Upper lobe of left lung (tissue), 6 donors: Measurements from ENCODE around the gene CCDC18. TPM values are rescaled to one million over a fixed set of nuclear protein-coding genes. Genes with fewer than 3 reads are reported as not detected.
"Not testable (repeated sequence)": the region's sequence is repeated elsewhere in the genome, so short reads cannot be mapped to it uniquely, and the experiment has no call there.

Experiments used
- ATAC-seq, 2 donors: fragments of 200-7000 bp; cut with Tn5 transposase; one replicate each; pipeline ENCODE4 v1.9.1; 2022; ENCODE audit warnings: mild to moderate bottlenecking in 2 of 2, moderate library complexity in 2 of 2; ENCODE audit not compliant: low FRiP score in 2 of 2
- DNase-seq, 2 donors: peaks; one replicate each; pipeline ENCODE4 v3.0.0-alpha.2; 2019 to 2020
- H3K27ac ChIP-seq, 4 donors: fragments of 200-600 bp; sonication (generic); one replicate each; pipeline ENCODE4 v1.5.1; 2016 to 2019
- H3K27me3 ChIP-seq, 4 donors: fragments of 200-600 bp; sonication (generic); one replicate each; pipeline ENCODE4 v1.5.1; 2017 to 2019
- H3K36me3 ChIP-seq, 4 donors: fragments of 200-600 bp; sonication (generic); one replicate each; pipeline ENCODE4 v1.5.1; 2016 to 2019
- H3K4me1 ChIP-seq, 4 donors: fragments of 200-600 bp; sonication (generic); one replicate each; pipeline ENCODE4 v1.5.1; 2018 to 2019
- H3K4me3 ChIP-seq, 4 donors: fragments of 200-600 bp; sonication (generic); one replicate each; pipeline ENCODE4 v1.5.1; 2017 to 2019; ENCODE audit warnings: mild to moderate bottlenecking in 2 of 4, moderate library complexity in 1 of 4
- H3K9me3 ChIP-seq, 4 donors: fragments of 200-600 bp; sonication (generic); one replicate each; pipeline ENCODE4 v1.5.1; 2018 to 2019
- EP300 ChIP-seq, 4 donors: sonication (generic); formaldehyde crosslinking; IDR thresholded peaks; one replicate each; pipeline ENCODE4 v1.5.1; 2017; ENCODE audit warnings: antibody characterized with exemption in 4 of 4, control low read depth in 2 of 4
- POLR2A ChIP-seq, 4 donors: fragments of 450-650 bp; IDR thresholded peaks; one replicate each; pipeline ENCODE4 v1.5.1; 2016 to 2017; ENCODE audit warnings: antibody characterized with exemption in 4 of 4, mild to moderate bottlenecking in 2 of 4
- POLR2AphosphoS5 ChIP-seq, 2 donors: sonication (generic); formaldehyde crosslinking; IDR thresholded peaks; one replicate each; pipeline ENCODE4 v1.5.1; 2017; ENCODE audit warnings: antibody characterized with exemption in 2 of 2
- WGBS, 2 donors: methylation state at CpG; one replicate each; pipeline ENCODE4 v1.1.5; 2017 to 2018; 5-methylcytosine and 5-hydroxymethylcytosine counted together
- total RNA-seq, 6 donors: library from RNA; depleted of rRNA in 4 of 6; stranded (reverse); fragments of >200 nt in 4 of 6; gene quantifications; one replicate each; pipeline versions ENCODE4 v1.1.0 to v1.2.1, GENCODE V29; 2016 to 2021
- TF ChIP-seq, protein P1 (sequence below), 6 experiments: fragments of 450-650 bp in 4 of 6; fragments of 200-600 bp in 2 of 6; sonication (generic) in 2 of 6; IDR thresholded peaks; one replicate each; pipeline ENCODE4 v1.5.1; 2016 to 2019; ENCODE audit warnings: antibody characterized with exemption in 6 of 6
- donor health status: DM: no; HTN: no; CAD: no; lungs with moderate emphysema.
- donor health status: DM: no; HTN: yes; CAD: no; lungs with severe emphysema.

CCDC18 gene
- total RNA-seq, 6 donors from 2014 or later: 4.1 to 14.1 (median 6.4) TPM

DNA sequence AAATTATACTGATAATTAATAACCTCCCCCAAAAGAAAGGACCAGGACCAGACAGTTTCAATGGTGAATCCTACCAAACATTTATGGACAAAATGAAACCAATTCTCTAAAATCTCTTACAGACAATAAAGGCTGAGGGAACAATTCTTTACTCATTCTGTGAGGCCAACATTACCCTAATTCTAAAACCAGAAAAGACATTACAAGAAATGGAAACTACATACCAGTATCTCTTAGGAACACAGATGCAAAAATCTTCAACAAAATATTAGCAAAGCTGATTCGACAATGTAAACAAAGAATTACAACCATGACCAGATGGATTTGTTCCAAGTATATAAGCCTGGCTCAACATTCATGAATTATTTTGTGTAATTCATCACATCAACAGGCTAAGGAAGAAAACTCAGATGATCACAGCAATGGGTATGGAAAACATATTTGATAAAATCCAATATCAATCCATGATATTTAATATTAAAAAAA lies 8.9 kb upstream of the CCDC18 start:
- H3K36me3 ChIP-seq: peaks cover 0 to 13% (median 2%) of the 10 kb centered on the region in 4 donors
- peaks cover 8 to 26% (median 18%) of the 10 kb centered on the region in 4 donors for H3K4me1 ChIP-seq
- H3K27ac ChIP-seq: no peak overlapping the region
- ATAC-seq: no peak
- 36 to 41% methylated on average over 1 of the region's 1 CpG for WGBS, 2 donors
- peak overlapping the region in 1 of 4 donors; percentile 4 for H3K4me3 ChIP-seq
- no peak for TF ChIP-seq POLR2A (IDR thresholded peaks at IDR 0.05)
- no peak for TF ChIP-seq POLR2AphosphoS5 (IDR thresholded peaks at IDR 0.05)
- no peak for TF ChIP-seq EP300 (IDR thresholded peaks at IDR 0.05)
- TF ChIP-seq, protein P1, sequence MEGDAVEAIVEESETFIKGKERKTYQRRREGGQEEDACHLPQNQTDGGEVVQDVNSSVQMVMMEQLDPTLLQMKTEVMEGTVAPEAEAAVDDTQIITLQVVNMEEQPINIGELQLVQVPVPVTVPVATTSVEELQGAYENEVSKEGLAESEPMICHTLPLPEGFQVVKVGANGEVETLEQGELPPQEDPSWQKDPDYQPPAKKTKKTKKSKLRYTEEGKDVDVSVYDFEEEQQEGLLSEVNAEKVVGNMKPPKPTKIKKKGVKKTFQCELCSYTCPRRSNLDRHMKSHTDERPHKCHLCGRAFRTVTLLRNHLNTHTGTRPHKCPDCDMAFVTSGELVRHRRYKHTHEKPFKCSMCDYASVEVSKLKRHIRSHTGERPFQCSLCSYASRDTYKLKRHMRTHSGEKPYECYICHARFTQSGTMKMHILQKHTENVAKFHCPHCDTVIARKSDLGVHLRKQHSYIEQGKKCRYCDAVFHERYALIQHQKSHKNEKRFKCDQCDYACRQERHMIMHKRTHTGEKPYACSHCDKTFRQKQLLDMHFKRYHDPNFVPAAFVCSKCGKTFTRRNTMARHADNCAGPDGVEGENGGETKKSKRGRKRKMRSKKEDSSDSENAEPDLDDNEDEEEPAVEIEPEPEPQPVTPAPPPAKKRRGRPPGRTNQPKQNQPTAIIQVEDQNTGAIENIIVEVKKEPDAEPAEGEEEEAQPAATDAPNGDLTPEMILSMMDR (IDR thresholded peaks at IDR 0.05): no peak
- no peaks in the 10 kb centered on the region for H3K27me3 ChIP-seq
- H3K9me3 ChIP-seq: peaks cover 0 to 5% (median 2%) of the 10 kb centered on the region in 4 donors
- DNase-seq: no peak

DNA sequence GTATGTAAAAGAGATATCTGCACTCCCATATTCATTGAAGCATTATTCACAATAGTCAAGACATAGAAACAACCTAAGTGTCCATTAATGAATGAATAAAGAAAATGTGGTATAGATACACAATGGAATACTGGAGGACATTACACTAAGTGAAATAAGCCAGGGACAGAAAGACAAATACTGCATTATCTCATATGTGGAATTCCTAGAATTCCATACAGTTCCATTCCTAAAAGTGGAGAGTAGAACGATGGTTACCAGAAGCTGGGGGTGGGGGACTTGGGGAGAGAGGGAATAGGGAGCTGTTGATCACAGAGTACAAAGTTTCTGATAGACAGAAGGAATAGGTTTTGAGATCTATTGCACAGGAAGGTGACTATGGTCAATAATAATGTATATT lies 7.7 kb upstream of the CCDC18 start:
- peaks cover 0 to 13% (median 2%) of the 10 kb centered on the region in 4 donors for H3K36me3 ChIP-seq
- H3K27ac ChIP-seq: no peak overlapping the region
- ATAC-seq (no peak), DNase-seq (no peak)
- TF ChIP-seq POLR2AphosphoS5 (IDR thresholded peaks at IDR 0.05) (no peak), POLR2A (IDR thresholded peaks at IDR 0.05) (no peak), EP300 (IDR thresholded peaks at IDR 0.05) (no peak)
- TF ChIP-seq, protein P1 (IDR thresholded peaks at IDR 0.05): no peak
- H3K4me1 ChIP-seq: peaks cover 8 to 36% (median 21%) of the 10 kb centered on the region in 4 donors
- peaks cover 0 to 5% (median 2%) of the 10 kb centered on the region in 4 donors for H3K9me3 ChIP-seq
- H3K4me3 ChIP-seq: no peak overlapping the region
- H3K27me3 ChIP-seq: no peaks in the 10 kb centered on the region
- WGBS, 2 donors: 26 to 37% methylated on average over 1 of the region's 1 CpG

DNA sequence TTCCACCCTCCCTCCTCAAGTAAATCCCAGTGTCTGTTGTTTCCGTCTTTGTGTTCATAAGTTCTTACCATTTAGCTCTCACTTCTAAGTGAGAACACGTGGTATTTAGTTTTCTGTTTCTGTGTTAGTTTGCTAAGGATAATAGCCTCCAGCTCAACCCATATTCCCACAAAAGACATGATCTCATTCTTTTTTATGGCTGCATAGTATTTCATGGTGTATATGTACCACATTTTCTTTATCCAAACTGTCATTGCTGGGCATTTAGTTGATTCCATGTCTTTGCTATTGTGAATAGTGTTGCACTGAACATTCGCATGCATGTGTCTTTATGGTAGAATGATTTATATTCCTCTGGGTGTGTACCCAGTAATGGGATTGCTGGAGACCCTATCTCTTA lies 5.9 kb upstream of the CCDC18 start:
- peaks cover 18 to 47% (median 28%) of the 10 kb centered on the region in 4 donors for H3K4me1 ChIP-seq
- peaks cover 0 to 13% (median 2%) of the 10 kb centered on the region in 4 donors for H3K36me3 ChIP-seq
- H3K4me3 ChIP-seq, H3K9me3 ChIP-seq, ATAC-seq, DNase-seq, H3K27me3 ChIP-seq, H3K27ac ChIP-seq: not testable (repeated sequence)
- 97 to 98% methylated on average over 3 of the region's 3 CpGs for WGBS, 2 donors

DNA sequence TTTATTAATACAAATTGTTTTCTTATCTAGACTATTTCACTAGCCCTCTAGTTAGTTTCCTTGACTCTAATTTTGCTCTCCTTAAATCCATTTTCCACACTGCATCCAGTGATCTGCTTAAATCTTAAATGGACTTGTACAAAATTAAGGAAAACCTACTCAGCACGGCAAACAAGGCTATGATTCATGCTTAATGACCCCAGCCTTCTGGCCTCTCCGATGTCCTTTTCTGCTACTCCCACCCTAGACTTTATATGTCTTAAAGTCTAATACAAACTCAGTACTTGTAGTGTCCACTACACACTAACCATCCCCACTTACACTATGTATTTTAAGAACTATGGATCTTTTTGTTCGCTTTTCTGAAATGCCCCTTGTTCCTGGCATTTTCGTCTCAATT lies 2.5 kb upstream of the CCDC18 start:
- 41 to 42% methylated on average over 4 of the region's 4 CpGs for WGBS, 2 donors

DNA sequence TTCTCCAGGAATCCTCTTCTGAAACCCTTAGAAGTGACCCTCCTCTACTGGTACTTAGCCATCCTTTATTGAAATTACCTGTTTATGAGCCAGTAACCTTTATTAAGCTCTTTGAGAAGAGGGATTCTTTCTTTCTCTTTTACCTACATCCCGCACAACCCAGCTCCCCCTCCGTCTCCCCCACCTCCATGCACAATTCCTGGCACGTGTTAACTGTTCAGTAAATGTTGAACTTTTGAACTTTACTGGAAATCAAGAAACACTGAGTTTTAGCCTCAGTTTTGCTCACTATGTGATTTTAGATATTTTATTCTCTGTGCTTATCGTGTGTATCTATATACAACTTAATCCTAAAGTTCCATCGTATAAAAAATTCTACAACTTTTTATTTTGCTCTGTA lies 2.1 kb upstream of the CCDC18 start:
- Histone ChIP-seq H3K4me1 (peaks cover 14 to 29% (median 19%) of the 10 kb centered on the region in 4 donors), H3K9me3 (no peaks in the 10 kb centered on the region), H3K36me3 (peaks cover 0 to 13% (median 0%) of the 10 kb centered on the region in 4 donors), H3K27me3 (no peaks in the 10 kb centered on the region), H3K27ac (peak overlapping the region in 1 of 4 donors; percentile 17), H3K4me3 (peak overlapping the region; percentile 2 to 87 (median 74))
- DNase-seq: no peak
- ATAC-seq: no peak
- 30 to 39% methylated on average over 5 of the region's 5 CpGs for WGBS, 2 donors
- TF ChIP-seq POLR2AphosphoS5 (IDR thresholded peaks at IDR 0.05): no peak
- no peak for TF ChIP-seq EP300 (IDR thresholded peaks at IDR 0.05)
- TF ChIP-seq, protein P1 (IDR thresholded peaks at IDR 0.05): no peak
- no peak for TF ChIP-seq POLR2A (IDR thresholded peaks at IDR 0.05)

More for the DNA sequence above, 2.5 kb upstream of the CCDC18 start:
- Histone ChIP-seq H3K4me1 (peaks cover 14 to 33% (median 20%) of the 10 kb centered on the region in 4 donors), H3K4me3 (peak overlapping the region; percentile 2 to 87 (median 74)), H3K36me3 (peaks cover 0 to 13% (median 0%) of the 10 kb centered on the region in 4 donors), H3K27me3 (no peaks in the 10 kb centered on the region), H3K27ac (peak overlapping the region in 1 of 4 donors; percentile 17), H3K9me3 (no peaks in the 10 kb centered on the region)
- ATAC-seq (no peak), DNase-seq (no peak)
- TF ChIP-seq POLR2A (IDR thresholded peaks at IDR 0.05) (no peak), EP300 (IDR thresholded peaks at IDR 0.05) (no peak), POLR2AphosphoS5 (IDR thresholded peaks at IDR 0.05) (no peak)
- TF ChIP-seq, protein P1 (IDR thresholded peaks at IDR 0.05): no peak
